Activated naive CD4-positive, alpha-beta T cell treated with anti-CD3 and anti-CD28 coated beads, Interleukin-2, amount 10 ng/mL, durations not matched to agents 7 days and 5 days (primary cell): Measurements from ENCODE around the gene NHSL1.

Source experiments
- CTCF ChIA-PET: fragments of 350-600 bp; sonication (Branson Sonifier 250); formaldehyde crosslinking; loops from one replicate; lab custom pipeline; 2021; ENCODE audit warnings: antibody characterized with exemption; lab: Charles Lee
- DNase-seq: peaks from one replicate; pipeline ENCODE4 v3.0.0-alpha.2; 2020
- H3K27ac Mint-ChIP-seq: one replicate; pipeline ENCODE4 v1.8.0; 2021; ENCODE audit warnings: mild to moderate bottlenecking, moderate library complexity, mixed read lengths
- H3K27me3 Mint-ChIP-seq: one replicate; pipeline ENCODE4 v1.8.0; 2021; ENCODE audit warnings: mild to moderate bottlenecking, mixed read lengths
- H3K36me3 Mint-ChIP-seq: one replicate; pipeline ENCODE4 v1.8.0; 2021; ENCODE audit warnings: mixed read lengths
- H3K4me1 Mint-ChIP-seq: one replicate; pipeline ENCODE4 v1.8.0; 2021; ENCODE audit warnings: mixed read lengths
- H3K4me3 Mint-ChIP-seq: one replicate; pipeline ENCODE4 v1.8.0; 2021; ENCODE audit warnings: mild to moderate bottlenecking, moderate library complexity, mixed read lengths
- H3K9me3 Mint-ChIP-seq: one replicate; pipeline ENCODE4 v1.8.0; 2021; ENCODE audit warnings: mixed read lengths

NHSL1 gene

DNA sequence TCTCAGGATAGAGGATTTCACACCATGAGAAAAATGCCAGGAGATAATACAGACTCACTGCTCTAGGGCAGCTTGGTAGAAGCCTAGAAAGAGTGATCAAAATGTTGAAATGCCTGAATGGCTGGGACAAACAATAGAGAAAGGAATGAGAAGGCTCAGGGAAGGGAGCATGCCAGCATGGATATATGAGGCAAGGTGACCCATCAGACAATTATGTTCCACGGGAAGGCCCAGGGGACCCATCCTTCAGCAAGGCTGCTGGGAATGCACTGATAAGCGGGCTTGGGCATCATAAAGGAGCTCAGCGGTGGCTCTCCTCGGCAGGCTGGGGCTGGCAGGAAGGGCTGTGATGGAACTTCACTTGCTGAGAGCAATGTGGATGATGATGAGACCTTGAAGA lies 83.1 kb downstream of the NHSL1 start:
- Mint-ChIP-seq H3K4me3 (no peak overlapping the region), H3K36me3 (peaks cover 57% of the 10 kb centered on the region), H3K4me1 (peaks cover 6% of the 10 kb centered on the region), H3K27me3 (no peaks in the 10 kb centered on the region), H3K27ac (no peak overlapping the region), H3K9me3 (no peaks in the 10 kb centered on the region)
- DNase-seq = no peak
- CTCF ChIA-PET = interaction anchor here (1.0 to 1.9 kb wide), 2 partner anchors 13 to 101 kb away, joined by 3 to 8 read pairs; no protein-coding TSS in a partner anchor

DNA sequence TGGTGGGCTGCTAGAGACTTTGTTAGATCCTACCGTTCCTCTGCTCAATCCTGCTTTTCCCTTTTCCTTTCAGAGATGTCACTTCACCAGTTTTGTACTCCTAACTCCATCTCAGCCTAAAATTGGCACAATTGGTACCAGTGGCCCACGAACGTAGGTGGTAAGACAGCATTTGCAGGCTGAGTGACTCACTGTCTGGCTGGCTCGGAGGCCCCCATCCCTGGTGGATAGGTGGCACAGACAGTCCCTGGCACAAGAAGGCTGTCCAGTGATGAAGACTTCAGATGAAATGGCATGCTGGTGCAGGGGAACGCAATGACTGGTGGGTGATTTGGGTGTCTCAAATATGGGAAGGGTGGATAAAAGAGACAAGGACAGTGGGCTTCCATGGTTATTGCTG lies 84.2 kb downstream of the NHSL1 start:
- DNase-seq = no peak
- Mint-ChIP-seq H3K27ac (no peak overlapping the region), H3K4me1 (peaks cover 15% of the 10 kb centered on the region), H3K36me3 (peaks cover 61% of the 10 kb centered on the region), H3K27me3 (no peaks in the 10 kb centered on the region), H3K9me3 (no peaks in the 10 kb centered on the region), H3K4me3 (no peak overlapping the region)
- CTCF ChIA-PET = interaction anchor here (1.9 kb wide), 1 partner anchor 102 kb away, joined by 8 read pairs; no protein-coding TSS in a partner anchor

DNA sequence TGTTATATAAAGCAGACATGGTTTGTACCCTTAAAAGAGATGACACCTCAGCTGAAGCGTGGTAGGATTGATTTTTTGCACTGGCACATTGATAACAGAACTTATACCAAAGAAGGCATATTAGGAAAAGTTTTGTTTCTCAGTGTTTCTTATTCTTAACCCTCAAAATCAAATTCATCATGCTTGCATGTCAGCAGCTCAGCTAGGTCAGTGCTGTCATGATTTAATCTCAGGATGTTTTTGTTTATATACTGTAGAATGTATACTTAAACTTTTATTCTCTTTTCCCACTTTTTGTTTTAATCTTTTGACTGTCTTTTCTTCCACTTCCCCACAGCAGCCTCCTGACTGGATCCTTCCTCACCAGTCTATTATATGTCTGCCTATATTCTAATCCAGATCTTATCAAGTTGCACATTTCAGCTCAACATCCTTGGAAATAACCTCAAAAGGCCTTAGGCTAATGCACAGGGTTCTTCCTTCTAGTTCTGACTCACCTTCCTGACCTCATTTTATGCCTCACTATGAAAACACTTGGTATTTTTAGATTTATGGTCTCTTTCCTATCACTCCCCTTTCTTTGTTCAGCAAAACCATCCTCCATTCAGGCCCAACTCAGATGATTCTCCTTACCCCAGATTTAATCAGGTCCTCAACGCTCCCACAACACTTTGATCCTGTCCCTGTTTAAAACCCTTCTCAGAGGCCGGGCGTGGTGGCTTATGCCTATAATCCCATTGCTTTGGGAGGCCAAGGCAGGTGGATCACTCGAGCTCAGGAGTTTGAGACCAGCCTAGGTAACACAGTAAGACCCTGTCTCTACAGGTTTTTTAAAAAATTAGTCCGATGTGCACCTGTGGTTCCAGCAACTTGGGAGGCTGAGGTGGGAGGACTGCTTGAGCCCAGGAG lies 88.1 kb downstream of the NHSL1 start:
- Mint-ChIP-seq H3K27me3 (no peaks in the 10 kb centered on the region), H3K36me3 (peaks cover 71% of the 10 kb centered on the region), H3K4me3 (no peak overlapping the region), H3K4me1 (peaks cover 43% of the 10 kb centered on the region), H3K27ac (peak overlapping the region; percentile 75), H3K9me3 (no peaks in the 10 kb centered on the region)
- DNase-seq = no peak
- CTCF ChIA-PET = interaction anchor here (1.0 kb wide), 1 partner anchor 113 kb away, joined by 3 read pairs; no protein-coding TSS in a partner anchor

DNA sequence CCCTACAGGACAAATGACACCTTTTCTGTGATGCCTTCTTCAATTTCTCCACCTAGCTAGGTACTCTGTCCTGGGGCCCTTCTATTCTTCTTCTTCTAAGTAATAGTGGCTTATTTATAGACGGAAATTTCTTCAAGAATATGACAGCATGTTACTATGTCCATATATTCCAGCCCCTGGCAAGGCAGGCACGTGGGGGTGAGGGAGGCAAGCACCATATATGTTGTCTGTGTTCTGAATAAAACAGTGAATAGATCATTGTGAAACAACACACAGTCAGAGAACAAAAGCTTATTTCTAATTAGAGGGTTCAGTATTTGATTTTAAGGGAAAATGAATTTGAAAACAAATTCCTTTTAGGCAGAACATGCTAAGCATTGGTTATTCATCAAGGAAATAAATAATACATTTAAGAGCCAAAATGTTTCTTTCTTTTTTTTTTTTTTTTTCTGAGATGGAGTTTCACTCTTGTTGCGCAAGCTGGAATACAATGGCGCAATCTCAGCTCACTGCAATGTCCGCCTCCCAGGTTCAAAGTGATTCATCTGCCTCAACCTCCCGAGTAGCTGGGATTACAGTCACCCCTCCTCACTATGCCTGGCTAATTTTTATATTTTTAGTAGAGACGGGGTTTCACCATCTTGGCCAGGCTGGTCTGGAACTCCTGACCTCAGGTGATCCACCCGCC lies 89.1 kb downstream of the NHSL1 start:
- Mint-ChIP-seq H3K27me3 (no peaks in the 10 kb centered on the region), H3K36me3 (peaks cover 74% of the 10 kb centered on the region), H3K4me1 (peaks cover 53% of the 10 kb centered on the region), H3K27ac (no peak overlapping the region), H3K9me3 (no peaks in the 10 kb centered on the region), H3K4me3 (no peak overlapping the region)
- no peak for DNase-seq
- CTCF ChIA-PET = interaction anchor here (0.8 kb wide), 1 partner anchor 18 kb away, joined by 3 read pairs; no protein-coding TSS in a partner anchor

DNA sequence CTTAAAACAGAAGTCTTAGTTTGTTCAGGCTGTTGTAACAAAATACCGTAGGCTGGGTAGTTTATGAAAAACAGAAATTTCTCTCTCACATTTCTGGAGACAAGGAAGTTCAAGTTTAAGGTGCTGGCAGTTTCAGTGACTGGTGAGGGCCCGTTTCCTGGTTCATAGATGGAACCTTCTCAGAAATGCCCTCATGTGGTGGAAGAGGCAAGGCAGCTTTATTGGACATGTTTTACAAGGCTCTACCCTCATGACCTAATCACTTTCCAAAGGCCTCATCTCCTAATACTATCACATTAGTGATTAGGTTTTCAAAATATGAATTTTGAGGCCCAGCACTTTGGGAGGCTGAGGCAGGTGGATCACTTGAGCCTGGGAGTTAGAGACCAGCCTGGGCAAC lies 92.9 kb downstream of the NHSL1 start:
- peaks cover 48% of the 10 kb centered on the region for H3K36me3 Mint-ChIP-seq
- H3K27ac Mint-ChIP-seq = peak overlapping the region; percentile 71
- H3K4me1 Mint-ChIP-seq = peaks cover 60% of the 10 kb centered on the region
- no peak overlapping the region for H3K4me3 Mint-ChIP-seq
- H3K27me3 Mint-ChIP-seq = peaks cover 19% of the 10 kb centered on the region
- no peaks in the 10 kb centered on the region for H3K9me3 Mint-ChIP-seq
- CTCF ChIA-PET = interaction anchor here (1.2 kb wide), 1 partner anchor 111 kb away, joined by 4 read pairs; no protein-coding TSS in a partner anchor
- no peak for DNase-seq

DNA sequence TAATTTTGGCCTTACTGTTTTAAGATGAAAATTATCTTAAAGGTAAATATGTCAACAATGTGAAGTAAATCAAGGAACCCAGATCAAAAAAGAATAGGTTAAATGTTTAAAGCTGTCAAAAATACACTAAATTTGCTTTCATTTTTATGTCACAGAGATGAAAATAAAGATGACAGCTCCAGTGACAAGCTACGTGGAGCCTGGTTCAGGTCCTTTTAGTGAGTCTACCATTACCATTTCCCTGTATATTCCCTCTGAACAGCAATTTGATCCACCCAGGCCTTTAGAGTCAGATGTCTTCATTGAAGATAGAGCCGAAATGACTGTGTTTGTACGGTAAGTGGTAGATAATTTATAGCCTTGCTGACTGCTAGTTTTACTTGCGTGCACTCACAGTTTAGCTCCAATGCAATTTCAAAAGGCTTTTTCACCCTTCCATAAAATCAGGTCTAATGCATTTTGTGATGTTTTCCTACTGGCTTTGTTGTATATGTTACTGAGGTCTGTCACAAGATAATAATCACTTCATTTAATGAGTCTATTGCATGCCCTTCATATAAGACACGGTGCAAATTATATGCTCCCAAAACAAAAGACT lies 93.4 kb downstream of the NHSL1 start:
- CTCF ChIA-PET = interaction anchor here (0.8 to 1.9 kb wide), 3 partner anchors 50 to 112 kb away, joined by 3 to 8 read pairs (median 4); no protein-coding TSS in a partner anchor
- no peak for DNase-seq
- Mint-ChIP-seq H3K36me3 (peaks cover 44% of the 10 kb centered on the region), H3K27me3 (peaks cover 20% of the 10 kb centered on the region), H3K4me1 (peaks cover 55% of the 10 kb centered on the region), H3K4me3 (peak overlapping the region; percentile 16), H3K27ac (peak overlapping the region; percentile 71), H3K9me3 (no peaks in the 10 kb centered on the region)

DNA sequence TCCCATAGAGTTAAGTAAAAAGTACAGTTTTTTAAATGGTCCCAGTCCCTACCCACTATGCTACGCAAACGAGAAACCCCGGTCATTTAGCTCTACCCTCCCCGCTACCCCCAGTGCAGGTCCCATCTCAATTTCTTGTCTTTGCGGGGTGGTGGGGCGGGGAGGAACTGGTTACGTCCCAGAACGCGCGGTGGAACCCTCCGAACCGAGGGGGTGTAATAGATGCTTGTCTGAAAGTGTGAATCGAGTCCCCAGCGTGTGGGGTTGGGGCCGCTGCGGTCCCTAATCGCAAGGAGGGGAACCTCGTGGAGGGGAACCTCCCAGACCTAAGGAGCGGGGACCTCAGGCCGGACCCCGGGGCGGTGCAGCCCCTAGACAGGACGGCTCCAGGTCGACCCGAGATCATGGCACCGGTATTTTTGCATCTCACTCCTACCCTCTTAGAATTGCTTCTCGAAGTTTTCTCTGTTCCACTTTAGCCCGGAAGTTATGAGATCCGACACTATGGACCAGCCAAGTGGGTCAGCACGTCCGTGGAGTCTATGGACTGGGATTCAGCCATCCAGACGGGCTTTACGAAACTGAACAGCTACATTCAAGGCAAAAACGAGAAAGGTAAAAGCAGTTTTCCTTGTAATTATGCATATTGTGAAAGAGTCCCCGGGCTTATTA lies 94.5 kb downstream of the NHSL1 start:
- CTCF ChIA-PET = interaction anchor here (0.6 to 1.9 kb wide), 6 partner anchors 9 to 288 kb away, joined by 3 to 8 read pairs (median 4); no protein-coding TSS in a partner anchor
- Mint-ChIP-seq H3K4me3 (peak overlapping the region; percentile 85), H3K9me3 (no peaks in the 10 kb centered on the region), H3K27ac (peak overlapping the region; percentile 88), H3K27me3 (peaks cover 23% of the 10 kb centered on the region), H3K4me1 (peaks cover 46% of the 10 kb centered on the region), H3K36me3 (peaks cover 39% of the 10 kb centered on the region)
- DNase-seq = peak; percentile 56

DNA sequence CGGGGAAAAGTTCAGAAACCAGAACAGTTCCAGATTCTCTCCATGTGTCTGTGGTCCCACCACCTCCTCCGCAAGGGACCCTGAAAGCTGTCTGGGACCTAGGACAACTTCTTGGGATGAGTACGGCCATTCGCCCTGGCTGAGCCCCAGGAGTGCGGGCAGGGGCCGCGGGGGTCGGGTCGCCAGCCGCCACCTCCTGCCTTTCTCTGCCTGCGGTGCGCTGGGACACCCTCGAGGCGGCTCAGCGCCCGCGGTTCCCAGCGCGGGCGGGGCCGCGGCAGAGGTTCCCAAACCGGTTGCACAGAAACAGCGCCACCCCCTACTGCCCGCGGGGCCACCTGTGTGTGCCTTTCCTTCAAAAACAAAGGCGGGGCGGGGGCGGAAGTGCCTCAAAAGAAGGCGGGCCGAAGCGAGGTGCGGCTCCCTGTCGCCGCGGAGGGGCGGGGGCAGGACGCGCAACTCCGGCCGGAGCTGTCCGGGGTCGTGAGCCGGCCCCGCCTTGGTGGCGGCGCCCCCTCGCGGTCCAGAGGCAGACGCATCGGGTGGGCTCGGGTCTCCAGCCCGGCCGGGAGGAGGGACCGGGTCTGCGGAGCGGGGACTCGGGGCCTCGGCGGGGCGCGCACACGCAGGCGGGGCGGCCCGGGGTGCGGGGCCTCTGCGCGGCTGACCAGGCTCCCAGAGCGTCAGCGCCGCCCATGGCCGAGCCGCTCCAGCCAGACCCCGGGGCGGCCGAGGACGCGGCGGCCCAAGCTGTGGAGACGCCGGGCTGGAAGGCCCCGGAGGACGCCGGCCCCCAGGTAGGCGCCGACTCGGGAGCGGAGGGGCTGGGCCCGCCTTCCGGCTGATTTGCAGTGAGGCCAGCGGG lies 95.3 kb downstream of the NHSL1 start, which contains the start of gene HEBP2:
Gene HEBP2, plus strand, starts transcription at position 423 of the 865 bp plus-strand sequence. Its CDS starts 273 bp downstream, at position 696.
- Mint-ChIP-seq H3K27me3 (peaks cover 23% of the 10 kb centered on the region), H3K9me3 (no peaks in the 10 kb centered on the region), H3K36me3 (peaks cover 31% of the 10 kb centered on the region), H3K27ac (peak within 1 kb of the TSS; percentile 88), H3K4me1 (peaks cover 39% of the 10 kb centered on the region), H3K4me3 (peak within 1 kb of the TSS; percentile 85)
- peak; percentile 97 for DNase-seq
- CTCF ChIA-PET = interaction anchor here (0.6 to 1.9 kb wide), 6 partner anchors 9 to 287 kb away, joined by 3 to 8 read pairs (median 4); no protein-coding TSS in a partner anchor

DNA sequence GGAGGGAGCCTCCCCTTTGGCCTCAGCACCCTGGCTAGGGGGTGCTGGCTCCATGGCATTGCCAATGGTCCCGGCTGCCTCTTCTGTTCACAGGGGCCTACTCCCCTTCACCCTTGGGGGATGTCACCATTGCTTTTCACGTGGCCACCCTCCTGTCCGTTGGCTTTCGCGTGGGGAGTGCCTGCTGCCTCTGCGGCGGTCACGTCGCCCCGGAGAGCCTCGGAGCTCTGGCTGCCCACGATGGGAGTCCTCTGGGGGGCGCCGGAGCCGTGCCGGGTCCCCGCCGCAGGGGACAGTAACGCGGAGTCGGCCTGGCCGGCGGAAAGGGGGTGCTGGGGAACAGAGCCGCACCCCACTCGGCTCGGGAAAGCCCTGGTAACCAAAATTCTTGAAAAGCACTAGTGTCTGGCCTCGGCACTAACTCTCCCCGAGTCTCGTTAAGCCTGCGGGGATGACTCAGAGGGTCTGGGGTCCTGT lies 95.9 kb downstream of the NHSL1 start:
- Mint-ChIP-seq H3K4me3 (peak overlapping the region; percentile 77), H3K27me3 (peaks cover 23% of the 10 kb centered on the region), H3K27ac (peak overlapping the region; percentile 79), H3K36me3 (peaks cover 24% of the 10 kb centered on the region), H3K9me3 (no peaks in the 10 kb centered on the region), H3K4me1 (peaks cover 35% of the 10 kb centered on the region)
- DNase-seq = peak; percentile 50
- CTCF ChIA-PET = interaction anchor here (1.6 kb wide), 1 partner anchor 106 kb away, joined by 3 read pairs; no protein-coding TSS in a partner anchor

DNA sequence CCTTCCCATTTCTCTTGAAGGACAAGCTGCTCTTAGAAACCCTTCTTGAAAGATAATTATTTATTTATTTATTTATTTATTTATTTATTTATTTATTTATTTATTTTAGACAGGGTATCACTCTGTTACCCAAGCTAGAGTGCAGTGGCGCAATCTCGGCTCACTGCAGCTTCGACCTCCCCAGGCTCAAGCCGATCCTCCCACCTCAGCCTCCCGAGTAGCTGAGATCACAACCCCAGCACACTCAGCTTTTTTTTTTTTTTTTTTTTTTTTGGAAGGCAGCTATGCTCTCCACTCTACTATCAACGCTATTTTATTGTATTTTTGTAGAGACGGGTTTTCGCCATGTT lies 96.5 kb downstream of the NHSL1 start:
- peaks cover 32% of the 10 kb centered on the region for H3K4me1 Mint-ChIP-seq
- H3K36me3 Mint-ChIP-seq = peaks cover 20% of the 10 kb centered on the region
- no peak for DNase-seq
- peaks cover 23% of the 10 kb centered on the region for H3K27me3 Mint-ChIP-seq
- CTCF ChIA-PET = no interaction called here
- no peaks in the 10 kb centered on the region for H3K9me3 Mint-ChIP-seq
- no peak overlapping the region for H3K27ac Mint-ChIP-seq
- peak overlapping the region; percentile 77 for H3K4me3 Mint-ChIP-seq

DNA sequence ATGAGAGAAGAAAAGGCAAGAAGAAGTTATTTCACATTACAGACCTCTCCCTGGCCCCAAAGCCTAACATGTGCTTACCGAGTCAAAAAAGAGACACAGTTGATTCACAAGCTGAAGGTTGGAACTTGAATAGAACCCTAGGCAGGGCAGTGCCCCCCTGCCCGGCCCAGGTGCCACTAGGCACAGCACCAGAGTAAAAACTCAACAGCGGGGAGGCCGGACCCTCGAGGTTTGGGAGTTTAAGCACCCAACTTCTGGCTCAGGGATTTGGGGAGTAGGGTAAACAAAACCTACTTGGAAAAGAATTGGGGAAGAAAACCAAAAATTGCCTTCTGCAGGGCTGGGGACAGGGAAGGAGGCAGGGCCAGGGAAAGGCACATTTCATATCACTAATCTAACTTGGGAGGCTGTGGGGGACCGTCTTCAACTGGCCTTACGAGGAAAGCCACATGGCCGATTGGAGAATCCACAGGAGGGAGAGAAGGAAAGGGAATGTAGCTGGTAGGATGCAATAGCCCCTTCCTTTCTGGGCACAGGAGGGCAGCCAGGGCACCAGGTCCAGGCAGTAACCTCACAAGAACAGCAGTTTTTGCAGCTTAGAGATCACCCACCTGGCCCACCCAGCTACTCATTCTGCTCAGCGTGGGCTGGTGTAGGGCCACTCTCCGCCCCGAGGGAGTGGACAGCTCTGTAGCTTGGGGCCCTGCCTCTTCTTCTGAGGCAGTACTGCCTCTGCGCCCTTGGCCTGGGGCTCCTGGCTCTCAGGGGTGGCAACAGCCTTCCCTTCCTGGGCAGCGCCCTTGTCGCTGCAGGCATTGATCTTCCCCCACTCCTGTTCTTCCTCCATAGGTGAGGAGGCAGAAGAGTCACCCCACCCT lies 97.1 kb downstream of the NHSL1 start:
- peaks cover 15% of the 10 kb centered on the region for H3K36me3 Mint-ChIP-seq
- peaks cover 23% of the 10 kb centered on the region for H3K27me3 Mint-ChIP-seq
- no peak overlapping the region for H3K4me3 Mint-ChIP-seq
- CTCF ChIA-PET = no interaction called here
- DNase-seq = no peak
- peak overlapping the region; percentile 33 for H3K27ac Mint-ChIP-seq
- peaks cover 28% of the 10 kb centered on the region for H3K4me1 Mint-ChIP-seq
- no peaks in the 10 kb centered on the region for H3K9me3 Mint-ChIP-seq

DNA sequence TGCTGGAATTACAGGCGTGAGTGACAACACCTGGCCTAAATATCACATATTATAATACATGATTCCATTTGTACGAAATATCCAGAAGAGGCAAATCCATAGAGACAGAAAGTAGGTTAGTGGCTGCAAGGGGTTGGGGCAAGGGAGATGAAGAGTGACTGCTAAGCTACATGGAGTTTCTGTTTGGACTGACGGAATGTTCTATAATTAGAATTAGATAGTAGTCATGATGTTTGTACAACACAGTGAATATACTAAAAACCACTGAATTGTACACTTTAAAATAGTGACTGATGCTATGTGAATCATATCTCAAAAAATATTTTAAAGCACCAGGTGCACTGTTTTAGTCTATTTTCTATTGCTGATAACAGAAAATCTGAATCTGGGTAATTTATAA lies 99.0 kb downstream of the NHSL1 start:
- Mint-ChIP-seq H3K4me3 (no peak overlapping the region), H3K9me3 (no peaks in the 10 kb centered on the region), H3K27me3 (peaks cover 25% of the 10 kb centered on the region), H3K4me1 (peaks cover 12% of the 10 kb centered on the region), H3K27ac (no peak overlapping the region), H3K36me3 (peaks cover 4% of the 10 kb centered on the region)
- CTCF ChIA-PET = no interaction called here
- no peak for DNase-seq
